Lower lobe of right lung (tissue), 2 donors: Measurements from ENCODE around the gene DNAH17. TPM values are rescaled to one million over a fixed set of nuclear protein-coding genes. Genes with fewer than 3 reads are reported as not detected.

Experiments
- ATAC-seq, 2 donors: fragments of 200-7000 bp; cut with Tn5 transposase; one replicate each; pipeline ENCODE4 v1.9.1; 2020 to 2022; ENCODE audit warnings: mild to moderate bottlenecking in 2 of 2, moderate library complexity in 2 of 2
- DNase-seq: peaks from one replicate; pipeline ENCODE4 v3.0.0-alpha.2; 2020
- H3K27ac ChIP-seq: fragments of 200-600 bp; one replicate; pipeline ENCODE4 v1.8.0; 2022
- H3K27me3 ChIP-seq: fragments of 200-600 bp; one replicate; pipeline ENCODE4 v1.8.0; 2022; ENCODE audit warnings: low read depth
- H3K36me3 ChIP-seq: fragments of 200-600 bp; one replicate; pipeline ENCODE4 v1.8.0; 2022; ENCODE audit warnings: mild to moderate bottlenecking
- H3K4me1 ChIP-seq: fragments of 200-600 bp; one replicate; pipeline ENCODE4 v1.8.0; 2022
- H3K4me3 ChIP-seq: fragments of 200-600 bp; one replicate; pipeline ENCODE4 v1.8.0; 2022; ENCODE audit warnings: mild to moderate bottlenecking
- H3K9me3 ChIP-seq: fragments of 200-600 bp; one replicate; pipeline ENCODE4 v1.8.0; 2022
- CTCF ChIP-seq: fragments of 200-600 bp; IDR thresholded peaks from one replicate; pipeline ENCODE4 v1.8.0; 2022; ENCODE audit warnings: antibody characterized with exemption, mild to moderate bottlenecking
- intact Hi-C: fragments of 100-400 bp; cut with DNase I; formaldehyde crosslinking; loops from one replicate; pipeline ENCODE4 v1.11.0; 2022
- total RNA-seq: library from RNA; stranded (reverse); fragmentation: NEBNext Ultra II Directional; extraction: Animal tissue kit (Norgen Biotek cat#: 25700); gene quantifications from one replicate; pipeline ENCODE4 v1.2.1, GENCODE V29; 2021
- donor health status: DM: no; HTN: yes; CAD: no; lungs with severe emphysema.

Gene DNAH17
- total RNA-seq, 1 donor from 2014 or later = 2.8 TPM

GRCh38 chr17:78499715-78500540, 77.3 kb downstream of the DNAH17 start:
- H3K36me3 ChIP-seq = no peaks in the 10 kb centered on the region
- H3K27me3 ChIP-seq = no peaks in the 10 kb centered on the region
- no peak for TF ChIP-seq CTCF
- no peak overlapping the region for H3K4me3 ChIP-seq
- intact Hi-C loops = no loop called here
- DNase-seq = no peak
- no peak overlapping the region for H3K27ac ChIP-seq
- no peaks in the 10 kb centered on the region for H3K4me1 ChIP-seq
- no peak for ATAC-seq
- no peaks in the 10 kb centered on the region for H3K9me3 ChIP-seq

- Histone ChIP-seq H3K27ac (no peak overlapping the region), H3K36me3 (no peaks in the 10 kb centered on the region), H3K9me3 (no peaks in the 10 kb centered on the region), H3K4me1 (no peaks in the 10 kb centered on the region), H3K4me3 (no peak overlapping the region), H3K27me3 (no peaks in the 10 kb centered on the region)
- DNase-seq = no peak
- no peak for ATAC-seq
- intact Hi-C loops = no loop called here
- no peak for TF ChIP-seq CTCF
Measured at GRCh38 chr17:78498848-78499247, 78.3 kb downstream of the DNAH17 start.

GRCh38 chr17:78497115-78497540, 80.1 kb downstream of the DNAH17 start:
- TF ChIP-seq CTCF = peak; percentile 80
- DNase-seq = peak; percentile 75

GRCh38 chr17:78496311-78496710, 80.9 kb downstream of the DNAH17 start:
- Histone ChIP-seq H3K9me3 (no peaks in the 10 kb centered on the region), H3K4me3 (no peak overlapping the region), H3K27ac (no peak overlapping the region), H3K4me1 (no peaks in the 10 kb centered on the region), H3K27me3 (no peaks in the 10 kb centered on the region), H3K36me3 (no peaks in the 10 kb centered on the region)
- intact Hi-C loops = no loop called here
- no peak for TF ChIP-seq CTCF
- DNase-seq (no peak), ATAC-seq (peak in 1 of 2 donors; percentile 28)

More at GRCh38 chr17:78497115-78497540, 80.1 kb downstream of the DNAH17 start:
- H3K27me3 ChIP-seq = no peaks in the 10 kb centered on the region
- no peaks in the 10 kb centered on the region for H3K4me1 ChIP-seq
- H3K9me3 ChIP-seq = no peaks in the 10 kb centered on the region
- ATAC-seq = peak; percentile 82 to 90
- H3K27ac ChIP-seq = no peak overlapping the region
- intact Hi-C loops = no loop called here
- H3K4me3 ChIP-seq = no peak overlapping the region
- H3K36me3 ChIP-seq = no peaks in the 10 kb centered on the region

- TF ChIP-seq CTCF = no peak
Measured at GRCh38 chr17:78495634-78496033, 81.6 kb downstream of the DNAH17 start.

More at GRCh38 chr17:78495634-78496033, 81.6 kb downstream of the DNAH17 start:
- no peaks in the 10 kb centered on the region for H3K4me1 ChIP-seq
- no peaks in the 10 kb centered on the region for H3K27me3 ChIP-seq
- H3K36me3 ChIP-seq = no peaks in the 10 kb centered on the region
- ATAC-seq = no peak
- no peaks in the 10 kb centered on the region for H3K9me3 ChIP-seq
- no peak overlapping the region for H3K27ac ChIP-seq
- DNase-seq = no peak
- H3K4me3 ChIP-seq = no peak overlapping the region
- intact Hi-C loops = no loop called here
